CD4-positive, alpha-beta T cell treated with Interleukin-4 for 4 hours (primary cell): ENCODE results near the gene CNTN4.

Experiments used
- DNase-seq: peaks from one replicate; pipeline ENCODE4 v3.0.0-alpha.2; 2020

Gene CNTN4

DNA sequence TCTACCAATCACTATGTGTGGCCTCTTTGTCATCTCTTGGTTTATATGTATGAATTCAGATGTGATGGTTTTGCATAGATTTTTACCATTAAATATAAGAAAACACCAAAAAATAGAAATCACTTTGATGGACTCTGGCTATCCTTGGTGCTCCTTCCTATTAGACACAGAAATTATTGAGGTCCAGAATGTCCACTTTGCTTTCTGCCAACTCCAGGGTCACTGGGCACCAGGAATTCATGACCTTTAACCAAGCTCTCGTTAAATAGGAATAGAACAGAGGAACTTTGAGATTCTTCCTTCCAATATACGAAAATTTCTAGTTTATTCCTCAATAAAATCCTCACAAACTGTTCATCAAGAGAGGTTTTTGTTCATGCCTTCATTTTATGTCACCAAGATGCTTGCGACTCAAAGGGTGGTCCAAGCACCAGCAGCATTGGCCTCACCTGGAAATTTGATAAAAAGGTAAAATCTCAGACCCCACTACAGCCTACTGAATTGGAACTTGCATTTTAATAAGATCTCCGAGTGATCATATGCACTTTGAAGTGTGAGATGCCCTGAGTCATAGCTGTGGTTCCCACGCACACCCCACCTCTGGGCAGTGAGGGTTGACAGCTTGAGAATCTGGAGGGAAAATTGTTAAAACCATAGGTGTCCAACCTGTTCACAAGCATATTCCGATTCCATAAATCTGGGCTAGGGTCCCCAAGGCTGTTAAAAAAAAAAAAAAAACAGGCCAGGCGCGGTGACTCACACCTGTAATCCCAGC, 725.0 kb downstream of the CNTN4 start:
- DNase-seq: no peak

DNA sequence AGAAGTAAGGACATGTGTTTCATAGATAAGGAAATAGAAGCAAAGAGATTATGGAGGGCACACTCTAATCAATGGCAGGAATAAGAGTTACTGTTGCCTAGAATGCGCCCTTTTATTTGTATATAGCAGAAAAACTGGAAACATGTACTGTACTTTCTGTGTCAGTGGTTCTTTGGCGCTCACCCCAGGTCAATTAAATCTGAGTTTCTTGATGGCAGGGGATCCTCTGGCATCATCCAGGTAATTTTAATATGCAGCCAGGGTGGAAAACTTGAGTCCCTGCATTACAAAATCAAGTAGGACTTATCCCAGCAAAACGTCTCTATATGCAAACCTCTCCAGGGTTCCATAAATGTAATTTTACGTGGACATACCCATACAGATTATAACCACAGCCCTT, 727.4 kb downstream of the CNTN4 start:
- DNase-seq: no peak

DNA sequence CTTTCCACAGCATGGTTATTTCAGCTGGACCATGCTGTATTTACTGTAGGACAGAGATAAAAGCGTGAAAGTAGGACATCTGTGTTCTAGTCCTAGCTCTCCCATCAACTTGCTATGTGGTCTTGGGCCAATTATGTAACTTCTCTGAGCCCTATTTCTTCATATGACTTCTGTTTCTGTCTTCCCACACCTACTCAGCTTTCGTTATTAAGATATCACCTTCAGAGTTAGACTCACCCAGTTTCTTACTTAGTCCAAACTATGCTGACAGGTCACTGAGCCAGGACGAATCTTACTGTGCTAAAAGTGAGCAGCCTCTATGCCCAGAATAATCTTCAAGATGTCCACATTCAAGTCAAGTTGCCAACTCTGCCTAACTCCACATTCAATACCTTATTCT, 727.8 kb downstream of the CNTN4 start:
- no peak for DNase-seq

DNA sequence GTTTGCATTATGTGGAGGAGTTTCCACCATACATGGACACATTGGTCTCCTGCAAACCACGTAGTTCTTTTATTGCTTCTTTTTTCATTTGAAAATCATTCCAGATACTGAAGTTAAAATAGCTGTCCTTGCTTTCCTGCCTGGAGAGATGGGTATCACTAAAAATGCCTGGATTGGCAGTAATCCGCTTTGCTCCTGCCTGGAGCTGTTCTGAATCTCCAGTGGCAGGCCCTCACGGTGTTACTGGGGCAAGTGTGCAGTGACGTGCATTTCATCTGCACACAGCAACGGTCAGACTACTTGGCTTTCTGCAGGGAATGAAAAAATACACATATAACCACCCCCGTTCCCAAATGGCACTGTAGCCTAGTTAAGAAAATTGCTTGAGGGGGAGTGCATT, 738.6 kb downstream of the CNTN4 start:
- DNase-seq: no peak

DNA sequence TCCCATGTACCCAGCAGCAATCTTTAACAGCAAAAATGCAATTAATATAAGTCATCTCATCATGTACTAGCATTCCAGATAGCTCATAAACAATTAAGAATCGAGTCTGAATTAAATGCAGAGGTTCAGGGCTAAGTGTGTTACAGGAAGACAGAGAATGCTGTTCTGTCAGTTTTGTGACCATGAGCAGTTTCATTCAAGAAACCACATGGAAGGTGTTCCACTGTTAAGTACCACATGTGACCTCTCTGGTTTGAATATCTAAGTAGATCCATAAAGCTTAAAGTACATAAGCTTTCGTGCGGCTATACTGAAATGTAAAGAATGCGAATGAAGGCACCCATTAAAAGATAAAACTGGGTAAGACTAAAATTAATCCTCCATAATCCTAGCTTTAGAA, 739.2 kb downstream of the CNTN4 start:
- no peak for DNase-seq

DNA sequence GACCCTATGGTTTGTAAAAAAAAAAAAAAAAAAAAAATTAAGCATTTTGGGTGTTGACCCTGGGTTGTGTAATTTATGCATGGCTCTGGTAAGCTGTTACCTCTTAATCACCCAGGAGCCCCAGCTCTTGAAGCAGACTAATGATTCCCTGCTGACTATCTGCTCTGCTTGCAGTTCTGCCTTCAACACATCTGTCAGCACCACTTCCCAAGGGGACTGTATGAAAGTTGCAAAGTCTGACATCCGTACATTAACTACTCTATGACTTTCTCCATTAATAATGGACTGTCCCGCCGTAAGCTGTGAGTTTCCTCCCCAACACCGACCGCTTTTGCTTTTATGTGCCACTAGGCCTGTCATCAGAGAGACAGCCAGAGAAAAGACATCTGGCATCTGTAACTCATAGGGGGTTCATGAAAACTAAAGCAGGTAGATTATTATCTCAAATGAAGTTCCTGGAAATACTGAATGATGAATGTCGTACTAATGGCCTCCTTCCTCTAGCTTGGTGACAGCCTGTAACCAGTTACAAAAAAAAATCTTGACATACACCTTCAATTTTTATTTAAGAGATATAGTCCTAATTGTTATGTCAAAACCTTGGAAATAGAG, 740.0 kb downstream of the CNTN4 start:
- DNase-seq: no peak

DNA sequence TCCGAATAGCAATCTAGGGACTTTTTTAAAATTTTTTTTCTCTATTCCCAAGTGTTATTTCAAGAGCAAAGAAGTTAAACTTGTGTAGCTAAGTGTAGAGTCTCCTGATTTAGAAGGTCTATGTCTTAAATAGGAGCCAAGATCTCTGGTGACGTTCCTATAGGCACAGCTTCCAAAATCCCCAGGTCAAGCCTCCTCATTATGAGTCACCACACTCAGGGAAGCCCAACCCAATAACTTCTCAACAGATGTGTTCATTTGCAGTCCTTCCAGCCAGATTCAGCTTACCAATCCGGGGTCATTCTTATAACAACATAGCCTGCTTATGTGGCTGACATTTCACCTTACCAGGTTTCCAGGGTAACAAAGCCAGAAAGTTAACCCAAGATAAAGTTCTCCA, 741.2 kb downstream of the CNTN4 start:
- DNase-seq: no peak

DNA sequence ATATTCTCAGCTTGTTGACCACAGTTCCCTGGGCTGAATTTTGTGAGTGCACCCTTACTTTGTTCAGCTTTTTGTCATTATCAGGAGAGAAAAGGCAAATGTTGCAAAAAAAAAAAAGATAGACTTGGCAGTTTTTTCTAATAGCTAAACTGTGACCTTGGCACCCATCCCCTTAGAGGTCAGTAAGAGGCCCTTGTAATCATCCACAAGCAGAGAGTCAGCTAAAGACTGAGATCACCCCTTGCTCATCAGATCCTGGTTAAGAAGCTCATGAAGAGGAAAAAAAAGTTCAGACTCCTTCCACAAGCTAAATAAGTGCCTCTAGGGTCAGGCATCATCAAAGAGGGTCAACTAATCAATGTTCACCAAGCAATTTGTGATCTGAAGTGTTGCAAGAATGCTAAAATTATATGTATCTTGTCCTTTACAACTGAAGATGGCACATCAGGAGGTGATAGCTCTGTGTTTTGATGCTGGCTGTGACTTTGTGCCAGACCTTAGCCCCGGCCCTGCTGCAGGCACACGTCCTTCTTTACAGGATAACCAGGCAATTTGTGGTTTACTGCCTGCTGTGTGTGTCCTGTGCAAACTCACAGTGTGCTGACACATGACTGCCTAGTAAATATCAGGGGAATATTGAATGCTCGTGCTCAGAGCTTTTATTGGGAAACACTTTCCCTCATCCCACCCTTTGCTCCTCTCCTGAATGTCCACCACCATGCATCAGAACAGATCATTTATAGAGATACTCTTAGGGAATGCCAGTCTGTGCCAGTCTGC, 748.6 kb downstream of the CNTN4 start:
- no peak for DNase-seq

DNA sequence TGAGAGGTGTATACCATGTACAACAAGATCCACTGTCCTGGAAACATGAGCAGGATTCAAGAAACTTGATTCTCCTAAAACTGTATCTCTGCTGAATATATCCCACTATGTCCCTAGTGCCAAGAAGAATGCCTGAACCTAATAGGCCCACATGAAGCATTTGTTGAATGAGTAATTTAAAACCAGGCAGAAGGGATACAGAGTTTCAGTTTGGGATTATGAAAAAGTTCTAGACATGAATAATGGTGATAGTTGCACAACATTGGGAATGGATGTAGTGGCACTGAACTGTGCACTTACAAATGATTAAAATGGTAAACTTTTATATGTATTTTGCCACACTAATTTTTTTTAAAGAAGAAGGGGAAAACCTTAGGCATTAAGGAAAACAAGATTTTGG, 750.4 kb downstream of the CNTN4 start:
- no peak for DNase-seq

DNA sequence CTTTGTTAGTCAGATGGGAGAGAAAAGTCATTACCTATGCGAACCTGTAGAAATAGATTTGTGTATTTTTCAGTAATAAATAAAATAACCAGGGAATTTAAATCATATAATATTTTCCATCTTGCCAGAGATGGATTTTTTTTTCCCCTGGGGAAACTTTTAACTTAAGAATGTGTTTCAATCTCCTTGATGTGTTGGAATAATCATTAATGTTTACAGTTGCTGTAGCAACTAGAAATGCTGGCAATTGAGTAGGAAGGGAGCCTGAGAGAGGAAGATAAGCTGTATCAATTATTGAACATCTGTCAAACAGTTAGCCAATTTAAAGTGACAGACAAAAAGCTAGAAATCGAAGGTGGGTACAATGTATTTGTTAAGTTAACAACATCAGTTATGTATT, 752.0 kb downstream of the CNTN4 start:
- DNase-seq: no peak

DNA sequence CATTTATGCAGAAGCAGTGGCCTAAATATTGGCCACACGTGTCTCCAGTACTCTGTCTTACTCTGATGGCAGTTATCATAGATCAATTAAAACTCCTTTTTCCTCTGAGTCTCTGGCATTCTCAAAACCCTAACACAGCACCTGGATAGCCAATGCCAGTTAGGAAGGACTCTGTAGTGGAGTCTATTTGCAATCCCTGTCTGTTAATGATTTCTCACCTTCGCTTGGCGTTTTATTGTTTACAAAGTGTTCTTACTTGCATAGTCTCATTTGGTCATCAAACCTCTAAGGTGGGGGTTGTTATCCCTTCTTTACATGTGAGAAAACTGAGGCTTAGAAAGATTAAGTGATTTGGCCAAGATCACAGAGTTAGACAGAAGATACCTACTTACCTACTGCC, 752.7 kb downstream of the CNTN4 start:
- DNase-seq: no peak

DNA sequence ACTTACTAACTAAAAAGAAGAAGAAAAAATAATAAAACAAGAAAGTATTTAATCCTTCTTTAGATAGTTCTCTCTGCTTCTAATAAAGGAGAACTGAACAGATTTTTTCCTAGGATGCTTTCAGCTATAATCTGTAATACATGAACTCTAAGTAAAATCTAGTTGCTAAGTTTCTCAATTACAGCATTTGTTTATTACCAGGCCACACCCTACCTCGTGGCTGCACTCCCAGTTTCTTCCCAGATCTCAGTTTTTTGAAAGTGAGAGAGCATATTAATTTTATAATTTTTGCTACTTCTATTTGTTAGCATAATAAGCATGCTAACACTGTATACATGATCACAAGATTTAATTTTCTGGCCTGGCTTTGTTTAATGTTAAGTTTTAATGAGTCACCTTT, 753.2 kb downstream of the CNTN4 start:
- DNase-seq: no peak

DNA sequence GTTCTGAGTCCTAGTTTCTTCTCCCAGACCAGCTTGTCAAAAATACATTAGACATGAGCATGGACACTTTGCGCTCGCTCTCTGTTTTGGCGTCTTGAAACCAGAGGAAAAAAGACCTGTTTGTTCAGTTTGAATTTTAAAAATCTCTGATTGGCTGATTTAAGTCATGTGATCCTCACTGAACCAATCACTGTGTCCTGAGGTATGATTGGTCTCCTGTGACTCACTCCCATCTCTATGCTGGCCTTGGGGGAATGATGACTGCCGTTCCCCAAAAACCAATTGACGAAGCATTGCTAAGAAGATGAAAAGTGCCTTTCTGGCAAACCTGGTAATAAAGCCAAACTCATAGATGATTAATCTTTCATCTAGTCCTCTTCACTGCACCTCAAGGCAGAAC, 755.0 kb downstream of the CNTN4 start:
- DNase-seq: no peak

DNA sequence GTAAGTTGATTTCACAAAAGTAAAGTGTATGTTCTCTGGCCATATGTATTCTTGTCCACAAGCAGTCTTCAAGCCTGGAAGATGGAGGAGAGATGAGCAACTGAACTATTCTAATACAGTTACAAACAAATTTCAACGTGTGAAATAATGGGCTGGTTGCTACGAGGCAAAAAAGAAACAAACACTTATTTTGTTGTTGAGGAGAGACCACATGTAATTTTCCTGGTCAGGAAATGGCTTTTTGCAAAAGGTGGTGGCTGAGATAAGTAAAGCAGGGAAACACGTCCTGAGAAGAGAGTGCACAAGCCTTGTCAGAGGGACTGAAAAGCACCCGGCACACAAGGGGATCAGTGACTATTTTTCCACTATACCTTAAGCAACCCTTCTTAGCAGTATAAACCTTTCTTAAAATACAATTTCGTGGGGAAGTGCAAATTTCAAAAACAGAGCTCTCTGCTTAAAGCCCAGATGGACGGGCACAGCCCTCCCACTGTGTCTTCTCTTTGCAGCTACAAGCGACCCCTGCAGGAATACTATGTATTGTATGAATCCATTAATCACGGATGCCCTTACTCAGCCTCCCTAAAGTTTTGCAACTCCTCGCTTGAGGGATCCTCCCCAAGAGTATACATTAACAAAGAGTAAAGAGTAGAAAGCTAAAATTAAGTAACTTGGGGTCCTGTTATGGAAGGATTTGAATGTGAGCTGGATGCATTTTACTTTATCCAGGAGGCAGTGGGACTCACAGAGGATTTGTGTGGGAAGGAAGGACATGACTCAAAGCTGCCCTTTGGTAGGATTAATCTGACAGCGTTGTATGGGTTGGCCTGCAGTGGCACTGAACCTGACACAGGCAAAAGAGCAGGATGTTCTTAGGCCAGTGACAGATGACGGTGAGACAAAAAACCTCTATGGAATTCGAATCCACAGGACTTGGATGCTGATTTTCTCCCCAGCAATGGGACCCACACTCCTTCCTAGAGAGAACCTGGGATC, 757.8 kb downstream of the CNTN4 start:
- DNase-seq: peak; percentile 16

DNA sequence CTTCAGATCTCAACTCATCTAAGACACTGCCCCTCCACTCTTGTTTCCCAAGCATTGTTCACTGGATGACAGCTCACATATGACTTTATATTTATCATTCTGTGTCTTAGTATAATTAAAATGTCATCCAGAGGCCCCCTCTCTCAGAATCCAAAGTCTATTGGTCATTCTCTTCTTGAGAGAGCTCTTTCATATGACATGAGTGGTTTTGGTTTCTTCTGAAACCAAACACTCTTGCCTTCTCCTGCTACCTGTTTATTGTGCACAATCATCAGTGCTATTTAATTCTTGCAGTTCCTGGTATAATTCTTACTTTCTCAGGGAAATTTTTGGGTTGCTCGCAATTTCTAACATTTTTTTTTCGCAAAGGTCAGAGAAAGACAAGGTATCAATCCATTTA, 762.0 kb downstream of the CNTN4 start:
- no peak for DNase-seq

DNA sequence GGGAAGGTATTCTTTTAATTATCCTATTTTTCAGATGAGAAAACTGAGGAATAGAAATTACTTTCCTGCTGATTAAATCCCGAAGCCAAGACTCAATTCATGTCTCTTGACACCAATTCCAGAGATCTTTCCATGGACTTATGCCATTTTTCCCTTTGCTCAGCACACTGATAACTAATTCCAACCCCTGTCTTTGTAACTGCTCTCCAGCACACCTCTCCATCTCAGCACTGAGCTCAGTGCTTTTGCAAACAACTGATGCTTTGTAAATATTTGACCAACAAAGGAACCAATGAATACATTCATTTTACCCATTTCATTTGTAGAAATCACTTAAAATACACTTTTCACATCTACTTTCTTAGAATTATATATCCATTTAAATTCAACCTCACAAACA, 762.5 kb downstream of the CNTN4 start:
- DNase-seq: no peak

DNA sequence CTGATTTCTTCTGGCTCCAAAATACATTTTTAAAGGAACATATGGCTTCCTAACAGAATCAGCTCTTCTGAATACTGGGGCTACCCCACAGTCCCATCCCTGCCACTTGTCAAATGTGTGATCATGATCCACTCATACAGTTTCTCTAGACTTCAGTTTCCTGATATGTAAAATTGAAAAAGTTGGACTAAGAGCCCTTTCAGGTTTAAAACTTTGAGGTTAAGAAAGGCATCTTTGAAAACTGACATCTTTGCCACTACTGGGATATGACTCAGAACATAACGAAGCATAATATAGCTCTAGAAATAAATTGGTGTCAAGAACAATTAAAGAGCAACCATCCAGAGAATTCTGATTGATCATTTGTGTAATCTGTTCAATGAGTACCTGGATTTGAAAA, 763.3 kb downstream of the CNTN4 start:
- DNase-seq: no peak

DNA sequence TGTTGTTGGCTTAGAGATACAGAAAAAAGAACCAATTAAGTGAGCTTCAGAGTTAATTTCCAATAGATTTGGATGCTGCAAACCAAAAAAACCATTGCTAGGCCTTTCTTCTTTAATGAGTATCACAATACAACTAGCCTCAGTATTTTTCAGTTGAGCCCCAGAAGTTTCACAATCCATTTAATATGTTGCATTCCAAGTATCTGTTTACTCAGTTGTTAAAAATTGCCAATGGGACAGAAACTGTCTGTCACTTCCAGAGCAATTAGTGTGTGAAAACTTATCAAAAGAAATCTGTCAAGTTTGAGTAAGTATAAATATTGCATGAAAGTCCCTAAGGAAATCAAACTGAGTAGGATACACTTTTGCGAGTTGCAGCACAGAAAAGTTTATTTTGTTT, 763.7 kb downstream of the CNTN4 start:
- DNase-seq: no peak

DNA sequence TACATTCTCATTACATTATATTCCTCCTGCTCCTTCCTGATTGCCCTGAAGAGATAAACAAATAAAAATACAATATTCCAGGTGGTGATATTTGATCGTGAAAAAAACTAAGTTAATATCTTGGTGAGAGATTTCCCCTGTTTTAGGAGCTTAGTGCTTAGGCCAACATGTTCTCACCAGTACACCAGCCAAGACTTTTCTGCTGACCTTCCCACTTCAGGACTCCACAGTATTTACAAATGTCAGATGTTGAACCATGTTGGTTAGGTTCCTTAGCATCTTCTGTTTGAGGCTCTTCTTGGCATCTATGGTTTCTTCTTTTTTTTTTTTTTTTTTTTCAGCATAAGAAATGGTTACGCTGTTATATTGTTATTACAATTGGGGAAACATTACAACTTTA, 764.5 kb downstream of the CNTN4 start:
- DNase-seq: no peak

DNA sequence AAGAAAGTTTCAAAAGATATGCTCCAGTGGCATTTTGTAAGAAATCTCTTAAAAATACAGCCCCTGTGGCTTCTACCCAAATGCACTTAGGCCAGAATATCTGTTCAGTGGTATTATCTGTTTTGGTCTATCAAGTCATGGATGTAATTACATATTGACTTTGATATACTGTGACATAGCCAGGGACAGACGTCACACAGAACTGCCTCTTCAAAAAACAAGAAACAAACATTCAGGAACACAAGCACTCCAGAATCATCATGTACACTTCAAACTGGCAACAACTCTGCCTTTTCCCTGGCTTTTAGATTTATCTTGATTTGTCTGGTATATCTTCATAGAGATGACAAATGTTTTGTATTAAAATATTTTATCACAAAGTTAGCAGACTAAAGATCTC, 771.2 kb downstream of the CNTN4 start:
- no peak for DNase-seq

DNA sequence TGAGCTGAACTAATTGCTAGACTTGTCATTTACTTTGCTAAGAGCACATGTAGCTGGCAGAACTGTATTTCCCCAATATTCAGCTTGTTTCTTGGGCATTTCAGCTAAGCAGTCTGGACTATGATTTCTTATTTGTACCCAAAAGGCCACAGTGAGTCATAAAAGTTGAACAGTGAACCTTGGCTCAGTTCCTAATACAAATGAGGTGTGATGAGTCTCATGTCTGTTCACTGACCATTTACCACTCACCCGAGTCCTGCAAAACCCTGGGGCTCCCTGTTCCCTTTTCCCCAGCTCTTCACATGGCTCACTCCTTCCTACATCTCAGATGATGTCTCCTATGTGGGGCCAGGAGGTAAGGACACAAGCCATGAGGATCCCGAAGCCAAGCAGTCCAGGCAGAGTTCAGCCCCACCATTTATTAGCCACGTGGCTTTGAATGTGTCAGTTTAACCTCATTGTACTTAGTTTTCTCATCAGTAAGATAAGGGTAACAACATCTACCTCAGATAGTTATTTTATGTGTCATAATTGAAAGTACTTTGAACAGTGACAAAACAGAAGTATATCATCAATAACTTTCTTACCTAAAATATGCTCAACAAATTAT, 772.2 kb downstream of the CNTN4 start:
- DNase-seq: no peak

DNA sequence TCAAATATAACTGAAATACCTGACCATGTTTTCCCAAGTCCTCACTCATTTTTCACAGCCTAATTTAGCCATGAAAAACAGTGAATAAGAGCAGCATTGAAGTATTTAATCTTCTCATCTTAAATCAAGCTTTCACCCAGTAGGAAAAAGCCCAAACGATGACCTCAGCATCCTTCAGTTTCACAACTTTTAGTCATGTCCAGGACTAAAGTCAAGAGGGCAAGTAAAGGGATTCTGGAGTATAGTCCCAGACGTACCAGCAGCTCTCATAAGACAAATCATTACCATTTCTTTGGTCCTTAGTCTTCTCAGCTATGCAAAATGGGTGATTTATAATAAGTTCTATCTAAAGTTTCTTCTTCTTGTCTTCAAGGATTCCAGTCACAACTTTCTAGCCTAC, 774.2 kb downstream of the CNTN4 start:
- no peak for DNase-seq

DNA sequence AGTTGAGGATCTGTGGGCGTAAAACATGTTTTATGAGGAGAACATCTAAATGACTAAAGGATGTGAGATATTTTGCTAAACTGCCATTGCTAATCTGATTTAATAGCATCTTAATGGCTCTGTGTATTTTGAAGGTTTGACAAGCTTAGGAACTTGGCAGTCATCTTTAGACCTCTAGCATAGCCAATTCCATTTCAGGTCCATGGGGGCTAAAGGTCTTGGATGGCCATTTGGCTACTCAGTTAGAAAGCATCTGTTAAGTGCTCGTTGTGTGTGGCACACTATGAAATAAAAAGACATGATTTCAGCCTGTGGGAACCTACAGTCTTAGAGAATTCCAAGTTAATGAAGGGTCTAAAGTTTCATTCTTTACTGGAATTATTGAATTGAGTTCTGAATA, 775.3 kb downstream of the CNTN4 start:
- no peak for DNase-seq
